Measurements from ENCODE around the gene RFPL3.

DNA sequence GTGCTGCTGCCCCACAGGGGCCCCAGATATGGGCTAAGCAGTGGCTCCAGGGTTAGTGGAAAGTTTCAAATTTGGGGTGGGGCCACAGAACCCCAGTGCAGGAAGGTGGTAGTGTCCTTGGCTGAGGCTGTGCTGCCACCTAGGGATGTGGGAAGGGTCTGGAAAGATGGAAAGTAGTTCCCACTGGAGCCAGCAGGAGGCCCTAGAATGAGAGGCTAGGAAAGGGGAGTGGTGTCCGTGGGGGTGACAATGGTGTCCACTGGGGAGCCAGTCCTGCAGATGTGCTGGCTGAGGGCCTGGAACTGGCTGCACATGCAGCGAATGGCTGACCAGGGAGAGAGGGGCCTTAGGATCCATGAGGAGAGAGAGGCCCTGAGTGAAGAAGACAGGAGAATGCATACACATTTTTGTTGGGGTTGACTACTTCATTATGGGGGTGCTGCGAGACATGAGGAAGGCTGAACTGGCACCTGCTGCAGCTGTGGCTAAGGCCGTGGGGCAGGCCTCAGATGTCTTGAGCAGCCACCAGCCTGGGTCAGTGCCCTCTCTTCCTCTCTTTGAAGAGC is 21.1 kb downstream of the RFPL3 start:
- TF ChIP-seq ARNTL (CRISPR knock-in tag; IDR thresholded peaks at IDR 0.05; ENCODE audit: borderline replicate concordance, low read depth): no peak
- no peak for TF ChIP-seq ZNF8 (CRISPR knock-in tag; IDR thresholded peaks at IDR 0.05)
- TF ChIP-seq, protein P1, sequence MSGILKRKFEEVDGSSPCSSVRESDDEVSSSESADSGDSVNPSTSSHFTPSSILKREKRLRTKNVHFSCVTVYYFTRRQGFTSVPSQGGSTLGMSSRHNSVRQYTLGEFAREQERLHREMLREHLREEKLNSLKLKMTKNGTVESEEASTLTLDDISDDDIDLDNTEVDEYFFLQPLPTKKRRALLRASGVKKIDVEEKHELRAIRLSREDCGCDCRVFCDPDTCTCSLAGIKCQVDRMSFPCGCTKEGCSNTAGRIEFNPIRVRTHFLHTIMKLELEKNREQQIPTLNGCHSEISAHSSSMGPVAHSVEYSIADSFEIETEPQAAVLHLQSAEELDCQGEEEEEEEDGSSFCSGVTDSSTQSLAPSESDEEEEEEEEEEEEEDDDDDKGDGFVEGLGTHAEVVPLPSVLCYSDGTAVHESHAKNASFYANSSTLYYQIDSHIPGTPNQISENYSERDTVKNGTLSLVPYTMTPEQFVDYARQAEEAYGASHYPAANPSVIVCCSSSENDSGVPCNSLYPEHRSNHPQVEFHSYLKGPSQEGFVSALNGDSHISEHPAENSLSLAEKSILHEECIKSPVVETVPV (CRISPR knock-in tag; IDR thresholded peaks at IDR 0.05): no peak
- TF ChIP-seq RARB (CRISPR knock-in tag; IDR thresholded peaks at IDR 0.05): no peak
- TF ChIP-seq TCF4 (CRISPR knock-in tag; IDR thresholded peaks at IDR 0.05; ENCODE audit: borderline replicate concordance): no peak
- no peak for TF ChIP-seq ZC3H10 (CRISPR knock-in tag; IDR thresholded peaks at IDR 0.05)
- TF ChIP-seq, protein P2, sequence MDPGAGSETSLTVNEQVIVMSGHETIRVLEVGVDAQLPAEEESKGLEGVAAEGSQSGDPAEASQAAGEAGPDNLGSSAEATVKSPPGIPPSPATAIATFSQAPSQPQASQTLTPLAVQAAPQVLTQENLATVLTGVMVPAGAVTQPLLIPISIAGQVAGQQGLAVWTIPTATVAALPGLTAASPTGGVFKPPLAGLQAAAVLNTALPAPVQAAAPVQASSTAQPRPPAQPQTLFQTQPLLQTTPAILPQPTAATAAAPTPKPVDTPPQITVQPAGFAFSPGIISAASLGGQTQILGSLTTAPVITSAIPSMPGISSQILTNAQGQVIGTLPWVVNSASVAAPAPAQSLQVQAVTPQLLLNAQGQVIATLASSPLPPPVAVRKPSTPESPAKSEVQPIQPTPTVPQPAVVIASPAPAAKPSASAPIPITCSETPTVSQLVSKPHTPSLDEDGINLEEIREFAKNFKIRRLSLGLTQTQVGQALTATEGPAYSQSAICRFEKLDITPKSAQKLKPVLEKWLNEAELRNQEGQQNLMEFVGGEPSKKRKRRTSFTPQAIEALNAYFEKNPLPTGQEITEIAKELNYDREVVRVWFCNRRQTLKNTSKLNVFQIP (CRISPR knock-in tag; IDR thresholded peaks at IDR 0.05; ENCODE audit: borderline replicate concordance, low read depth): no peak
- TF ChIP-seq ISL1 (CRISPR knock-in tag; IDR thresholded peaks at IDR 0.05): no peak

All from SK-N-SH treated with all-trans-retinoic acid at 6 μM for 48 hours (cell line).